Gastroesophageal sphincter (tissue), 4 donors: ENCODE measurements around the gene SFSWAP. TPM values are rescaled to one million over a fixed set of nuclear protein-coding genes. Genes with fewer than 3 reads are reported as not detected.
A peak's percentile ranks its signal among the peaks of the same experiment; 100 is the strongest.

Experiments used
- ATAC-seq: fragments of 150-250 bp; one replicate; pipeline ENCODE4 v1.9.1; 2016; ENCODE audit warnings: mild to moderate bottlenecking, moderate library complexity
- H3K27ac ChIP-seq, 4 donors: fragments of 200-600 bp; sonication (generic) in 3 of 4; 1 replicate in 3 of 4; 2 replicates in 1 of 4; pipeline ENCODE4 v1.5.1; 2016 to 2019
- H3K27me3 ChIP-seq: fragments of 200-600 bp; sonication (generic); one replicate; pipeline ENCODE4 v1.5.1; 2019
- H3K36me3 ChIP-seq, 2 donors: fragments of 200-600 bp; sonication (generic); one replicate each; pipeline ENCODE4 v1.5.1; 2019; ENCODE audit warnings: control low read depth in 1 of 2
- H3K4me1 ChIP-seq, 3 donors: fragments of 200-600 bp; sonication (generic); 1 replicate in 2 of 3; 2 replicates in 1 of 3; pipeline ENCODE4 v1.5.1; 2016 to 2019; ENCODE audit warnings: control low read depth in 2 of 3
- H3K4me3 ChIP-seq, 2 donors: fragments of 200-600 bp; sonication (generic); one replicate each; pipeline ENCODE4 v1.5.1; 2019; ENCODE audit warnings: mild to moderate bottlenecking in 1 of 2, moderate library complexity in 1 of 2
- H3K9me3 ChIP-seq, 3 donors: fragments of 200-600 bp; sonication (generic); one replicate each; pipeline ENCODE4 v1.5.1; 2017 to 2019; ENCODE audit warnings: control low read depth in 2 of 3
- EP300 ChIP-seq: sonication (generic); formaldehyde crosslinking; IDR thresholded peaks from one replicate; pipeline ENCODE4 v1.6.1; 2017; ENCODE audit warnings: antibody characterized with exemption, mild to moderate bottlenecking
- POLR2A ChIP-seq, 2 donors: fragments of 450-650 bp; IDR thresholded peaks; one replicate each; pipeline ENCODE4 v1.6.1; 2017; ENCODE audit warnings: antibody characterized with exemption in 2 of 2, mild to moderate bottlenecking in 2 of 2, moderate library complexity in 1 of 2
- POLR2AphosphoS5 ChIP-seq: sonication (generic); formaldehyde crosslinking; IDR thresholded peaks from one replicate; pipeline ENCODE4 v1.6.1; 2017; ENCODE audit warnings: antibody characterized with exemption
- WGBS, 2 donors: methylation state at CpG; one replicate each; pipeline ENCODE4 v1.1.5; 2018; ENCODE audit warnings: low coverage in 1 of 2; 5-methylcytosine and 5-hydroxymethylcytosine counted together
- total RNA-seq, 4 donors: library from RNA; depleted of rRNA; stranded (reverse); fragments of >200 nt; gene quantifications; one replicate each; pipeline ENCODE4 v1.1.0, GENCODE V29; 2016
- TF ChIP-seq, protein P1 (sequence below), 4 experiments: fragments of 200-600 bp in 2 of 4; fragments of 450-650 bp in 2 of 4; sonication (generic) in 1 of 4; IDR thresholded peaks; one replicate each; pipeline ENCODE4 v1.5.1; 2017 to 2019; ENCODE audit warnings: antibody characterized with exemption in 4 of 4, mild to moderate bottlenecking in 2 of 4, moderate library complexity in 2 of 4

Gene SFSWAP
- total RNA-seq, 4 donors from 2014 or later: 22.4 to 50.4 (median 32.5) TPM

DNA sequence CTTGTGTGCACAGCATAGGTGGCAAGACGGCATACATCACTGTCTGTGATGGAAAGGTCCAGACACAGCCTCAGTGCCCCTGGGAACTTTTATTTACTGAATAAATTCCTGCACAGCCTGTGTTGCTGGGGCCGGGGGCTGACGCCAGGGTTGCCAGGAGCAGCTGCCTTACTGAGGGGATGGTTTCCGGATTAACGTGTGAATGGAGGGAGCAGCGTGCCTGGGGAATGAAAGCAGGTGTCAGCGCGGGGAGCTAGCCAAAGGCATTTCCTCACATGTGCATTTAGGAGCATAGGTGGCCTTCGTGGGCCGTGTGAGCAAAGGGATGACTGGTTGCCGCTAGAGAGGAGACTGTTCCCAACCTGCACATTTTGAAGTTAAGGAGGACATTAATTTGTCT lies 41.6 kb downstream of the SFSWAP start:
- Histone ChIP-seq H3K9me3 (no peaks in the 10 kb centered on the region), H3K27ac (no peak overlapping the region), H3K4me3 (no peak overlapping the region), H3K36me3 (peaks cover 0 to 99% of the 10 kb centered on the region in 2 donors), H3K27me3 (no peaks in the 10 kb centered on the region), H3K4me1 (no peaks in the 10 kb centered on the region)
- no peak for ATAC-seq
- TF ChIP-seq POLR2A (IDR thresholded peaks at IDR 0.05) (no peak), EP300 (no peak)
- 69 to 82% methylated on average over 8 to 11 of the region's 11 CpGs for WGBS, 2 donors

DNA sequence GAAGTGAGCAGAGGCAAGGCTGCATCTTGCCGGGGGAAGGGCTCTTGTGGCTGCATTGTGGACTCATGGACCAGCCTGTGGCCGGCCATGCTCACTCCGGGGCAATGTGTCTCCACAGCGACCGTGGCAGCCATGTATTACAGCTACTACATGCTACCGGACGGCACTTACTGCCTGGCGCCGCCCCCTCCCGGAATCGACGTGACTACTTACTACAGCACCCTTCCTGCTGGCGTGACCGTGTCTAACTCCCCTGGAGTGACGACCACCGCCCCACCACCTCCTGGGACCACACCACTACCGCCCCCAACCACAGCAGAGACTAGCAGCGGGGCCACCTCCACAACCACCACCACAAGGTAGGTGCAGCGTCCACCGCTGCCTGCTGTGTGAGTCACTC lies 42.1 kb downstream of the SFSWAP start:
- TF ChIP-seq EP300: no peak
- TF ChIP-seq, protein P1, sequence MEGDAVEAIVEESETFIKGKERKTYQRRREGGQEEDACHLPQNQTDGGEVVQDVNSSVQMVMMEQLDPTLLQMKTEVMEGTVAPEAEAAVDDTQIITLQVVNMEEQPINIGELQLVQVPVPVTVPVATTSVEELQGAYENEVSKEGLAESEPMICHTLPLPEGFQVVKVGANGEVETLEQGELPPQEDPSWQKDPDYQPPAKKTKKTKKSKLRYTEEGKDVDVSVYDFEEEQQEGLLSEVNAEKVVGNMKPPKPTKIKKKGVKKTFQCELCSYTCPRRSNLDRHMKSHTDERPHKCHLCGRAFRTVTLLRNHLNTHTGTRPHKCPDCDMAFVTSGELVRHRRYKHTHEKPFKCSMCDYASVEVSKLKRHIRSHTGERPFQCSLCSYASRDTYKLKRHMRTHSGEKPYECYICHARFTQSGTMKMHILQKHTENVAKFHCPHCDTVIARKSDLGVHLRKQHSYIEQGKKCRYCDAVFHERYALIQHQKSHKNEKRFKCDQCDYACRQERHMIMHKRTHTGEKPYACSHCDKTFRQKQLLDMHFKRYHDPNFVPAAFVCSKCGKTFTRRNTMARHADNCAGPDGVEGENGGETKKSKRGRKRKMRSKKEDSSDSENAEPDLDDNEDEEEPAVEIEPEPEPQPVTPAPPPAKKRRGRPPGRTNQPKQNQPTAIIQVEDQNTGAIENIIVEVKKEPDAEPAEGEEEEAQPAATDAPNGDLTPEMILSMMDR (IDR thresholded peaks at IDR 0.05): no peak
- no peak for TF ChIP-seq POLR2A (IDR thresholded peaks at IDR 0.05)
- no peak for TF ChIP-seq POLR2AphosphoS5
- Histone ChIP-seq H3K27ac (no peak overlapping the region), H3K9me3 (no peaks in the 10 kb centered on the region), H3K36me3 (peaks cover 0 to 99% of the 10 kb centered on the region in 2 donors), H3K4me3 (no peak overlapping the region), H3K27me3 (no peaks in the 10 kb centered on the region), H3K4me1 (no peaks in the 10 kb centered on the region)
- no peak for ATAC-seq
- 72 to 93% methylated on average over 4 to 6 of the region's 20 CpGs for WGBS, 2 donors

DNA sequence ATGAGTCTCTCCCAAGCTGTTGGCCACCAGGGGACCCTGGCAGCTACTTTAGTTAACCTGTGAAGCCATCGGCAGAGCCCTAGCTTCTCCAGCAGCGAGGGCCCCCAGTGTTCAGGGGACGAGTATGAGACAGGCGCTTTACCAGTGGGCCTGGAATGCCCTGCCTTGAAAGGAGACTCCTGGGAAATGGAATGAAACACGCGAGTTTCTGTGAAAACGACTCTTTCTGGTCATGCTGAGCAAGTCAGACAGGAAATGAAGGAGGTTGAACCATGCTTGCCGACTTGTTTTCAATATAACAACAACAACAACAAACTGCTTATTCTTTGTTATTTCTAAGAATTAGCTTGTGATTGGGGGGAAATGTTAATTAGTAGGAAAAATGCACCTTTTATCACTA lies 42.9 kb downstream of the SFSWAP start:
- H3K27ac ChIP-seq: no peak overlapping the region
- no peak overlapping the region for H3K4me3 ChIP-seq
- H3K4me1 ChIP-seq: no peaks in the 10 kb centered on the region
- no peaks in the 10 kb centered on the region for H3K27me3 ChIP-seq
- no peak for ATAC-seq
- H3K36me3 ChIP-seq: peaks cover 0 to 99% of the 10 kb centered on the region in 2 donors
- no peaks in the 10 kb centered on the region for H3K9me3 ChIP-seq
- no peak for TF ChIP-seq EP300
- WGBS, 2 donors: 93 to 94% methylated on average over 4 to 6 of the region's 8 CpGs

DNA sequence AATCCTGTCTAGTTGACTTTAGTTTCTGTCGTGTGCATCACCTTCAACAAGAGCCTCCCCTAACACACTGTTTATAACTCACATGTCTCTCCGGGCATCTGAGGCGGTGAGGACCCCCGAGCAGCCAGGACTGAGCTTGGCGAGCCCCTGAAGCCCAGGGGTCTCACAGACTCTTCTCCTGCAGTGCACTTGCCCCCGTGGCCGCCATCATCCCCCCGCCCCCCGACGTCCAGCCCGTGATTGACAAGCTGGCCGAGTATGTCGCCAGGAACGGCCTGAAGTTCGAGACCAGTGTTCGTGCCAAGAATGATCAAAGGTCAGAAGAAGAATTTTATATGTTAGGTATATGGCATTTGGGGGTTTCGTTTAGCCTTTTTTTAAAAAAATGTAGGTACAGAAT lies 43.3 kb downstream of the SFSWAP start:
- no peak for ATAC-seq
- H3K27ac ChIP-seq: no peak overlapping the region
- H3K27me3 ChIP-seq: no peaks in the 10 kb centered on the region
- no peaks in the 10 kb centered on the region for H3K4me1 ChIP-seq
- 93 to 95% methylated on average over 9 to 10 of the region's 17 CpGs for WGBS, 2 donors
- peaks cover 0 to 99% of the 10 kb centered on the region in 2 donors for H3K36me3 ChIP-seq
- no peaks in the 10 kb centered on the region for H3K9me3 ChIP-seq
- no peak overlapping the region for H3K4me3 ChIP-seq
- no peak for TF ChIP-seq EP300
- no peak for TF ChIP-seq POLR2AphosphoS5
- no peak for TF ChIP-seq POLR2A (IDR thresholded peaks at IDR 0.05)
- TF ChIP-seq, protein P1 (IDR thresholded peaks at IDR 0.05): no peak

DNA sequence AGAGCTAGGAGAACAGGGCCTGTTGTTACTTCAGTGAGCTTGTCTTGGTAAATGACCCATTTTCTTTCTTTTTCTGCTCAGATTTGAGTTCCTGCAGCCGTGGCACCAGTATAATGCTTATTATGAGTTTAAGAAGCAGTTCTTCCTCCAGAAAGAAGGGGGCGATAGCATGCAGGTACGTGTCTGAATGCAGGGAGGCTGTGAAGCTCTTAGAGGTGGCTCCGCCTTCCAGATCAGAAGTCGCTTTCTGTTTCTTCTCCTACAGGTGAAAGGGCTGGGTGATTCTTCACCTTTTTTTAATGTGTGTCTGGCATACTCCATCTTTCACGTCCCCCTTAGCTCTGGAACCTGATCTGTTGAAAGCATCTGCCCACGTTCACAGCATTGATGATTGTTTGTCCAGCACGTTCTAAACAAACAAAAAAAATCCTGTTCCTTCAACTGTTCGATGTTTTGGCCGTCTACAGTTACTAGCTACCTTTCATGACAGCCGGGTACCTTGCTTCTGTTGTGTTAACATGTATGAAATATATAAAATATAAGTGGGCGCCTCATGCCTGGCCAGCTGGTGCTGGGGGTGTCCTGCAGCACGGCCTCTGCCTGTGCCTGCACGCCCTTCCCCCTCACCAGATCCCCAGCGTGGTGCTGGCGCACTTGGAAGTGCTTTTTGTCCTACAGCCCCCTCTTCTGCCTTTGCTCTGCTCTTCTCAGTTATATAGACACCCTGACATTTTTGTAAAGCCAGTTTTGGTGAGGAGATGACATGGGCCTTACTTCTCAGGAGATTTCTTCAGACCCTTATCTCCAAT lies 44.6 kb downstream of the SFSWAP start:
- Histone ChIP-seq H3K27me3 (no peaks in the 10 kb centered on the region), H3K36me3 (peaks cover 0 to 98% of the 10 kb centered on the region in 2 donors), H3K4me1 (no peaks in the 10 kb centered on the region), H3K4me3 (no peak overlapping the region), H3K27ac (no peak overlapping the region), H3K9me3 (no peaks in the 10 kb centered on the region)
- WGBS, 2 donors: 73 to 76% methylated on average over 13 to 16 of the region's 16 CpGs
- TF ChIP-seq, protein P1 (IDR thresholded peaks at IDR 0.05): peak in 1 of 4 experiments; percentile 6
- TF ChIP-seq POLR2AphosphoS5: no peak
- TF ChIP-seq POLR2A (IDR thresholded peaks at IDR 0.05): no peak
- no peak for ATAC-seq

DNA sequence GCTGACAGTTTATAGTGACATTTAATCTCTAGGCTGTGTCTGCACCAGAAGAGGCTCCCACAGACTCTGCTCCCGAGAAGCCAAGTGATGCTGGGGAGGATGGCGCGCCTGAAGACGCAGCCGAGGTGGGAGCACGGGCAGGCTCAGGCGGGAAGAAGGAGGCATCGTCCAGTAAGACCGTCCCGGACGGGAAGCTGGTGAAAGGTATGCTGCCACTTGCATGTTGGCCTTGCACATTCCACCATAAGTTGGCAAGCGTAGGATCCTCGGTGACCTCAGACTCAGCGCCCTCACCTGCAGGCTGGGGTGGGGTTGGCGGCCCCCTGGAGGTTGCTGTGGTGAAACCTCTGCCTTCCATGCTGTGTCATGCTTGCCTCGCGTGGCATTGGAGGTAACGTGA lies 45.6 kb downstream of the SFSWAP start:
- H3K4me1 ChIP-seq: no peaks in the 10 kb centered on the region
- no peak overlapping the region for H3K27ac ChIP-seq
- no peaks in the 10 kb centered on the region for H3K9me3 ChIP-seq
- peaks cover 0 to 98% of the 10 kb centered on the region in 2 donors for H3K36me3 ChIP-seq
- no peak overlapping the region for H3K4me3 ChIP-seq
- no peak for ATAC-seq
- TF ChIP-seq POLR2AphosphoS5 (no peak), POLR2A (IDR thresholded peaks at IDR 0.05) (no peak), EP300 (no peak)
- TF ChIP-seq, protein P1 (IDR thresholded peaks at IDR 0.05): no peak
- H3K27me3 ChIP-seq: no peaks in the 10 kb centered on the region
- WGBS, 2 donors: 80 to 93% methylated on average over 1 to 7 of the region's 18 CpGs
